ENCODE data around the gene NT5DC1.

Gene NT5DC1

DNA sequence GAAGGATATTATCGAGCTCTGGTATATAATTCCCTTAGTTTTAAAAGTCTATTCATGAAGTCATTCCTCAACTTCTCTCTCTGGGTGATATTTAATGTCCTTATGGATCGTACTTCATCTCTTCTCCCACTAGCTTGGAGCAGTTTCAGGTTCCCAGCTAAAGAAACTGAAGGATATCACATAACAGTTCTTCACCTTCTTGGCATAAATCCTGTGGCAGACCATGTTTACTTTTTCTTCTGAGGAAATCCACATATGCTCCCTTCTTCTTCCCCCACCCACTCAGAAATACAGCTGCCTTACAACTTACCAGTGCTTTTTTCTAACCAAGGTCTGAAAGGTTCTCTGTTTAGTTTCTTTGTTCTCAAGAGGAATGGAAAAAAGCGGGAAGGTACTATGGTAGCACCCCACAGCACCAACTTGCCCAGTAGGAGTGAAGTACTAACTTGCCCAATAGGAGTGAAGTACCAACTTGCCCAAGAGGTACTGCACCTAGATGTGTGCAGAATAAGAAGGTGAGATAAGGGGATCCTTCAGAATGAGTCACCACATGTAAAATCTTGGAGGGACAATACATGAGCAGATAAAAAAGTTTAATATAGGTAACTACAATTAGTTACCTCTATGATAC, 100.1 kb downstream of the NT5DC1 start:
- no peak for DNase-seq

- DNase-seq: no peak
Measured at GRCh38 chr6:116201538-116201937, 100.9 kb downstream of the NT5DC1 start.

GRCh38 chr6:116205281-116205680, 104.6 kb downstream of the NT5DC1 start:
- DNase-seq: no peak

GRCh38 chr6:116206231-116206903, 105.7 kb downstream of the NT5DC1 start:
- peak; percentile 48 to 49 for DNase-seq

DNA sequence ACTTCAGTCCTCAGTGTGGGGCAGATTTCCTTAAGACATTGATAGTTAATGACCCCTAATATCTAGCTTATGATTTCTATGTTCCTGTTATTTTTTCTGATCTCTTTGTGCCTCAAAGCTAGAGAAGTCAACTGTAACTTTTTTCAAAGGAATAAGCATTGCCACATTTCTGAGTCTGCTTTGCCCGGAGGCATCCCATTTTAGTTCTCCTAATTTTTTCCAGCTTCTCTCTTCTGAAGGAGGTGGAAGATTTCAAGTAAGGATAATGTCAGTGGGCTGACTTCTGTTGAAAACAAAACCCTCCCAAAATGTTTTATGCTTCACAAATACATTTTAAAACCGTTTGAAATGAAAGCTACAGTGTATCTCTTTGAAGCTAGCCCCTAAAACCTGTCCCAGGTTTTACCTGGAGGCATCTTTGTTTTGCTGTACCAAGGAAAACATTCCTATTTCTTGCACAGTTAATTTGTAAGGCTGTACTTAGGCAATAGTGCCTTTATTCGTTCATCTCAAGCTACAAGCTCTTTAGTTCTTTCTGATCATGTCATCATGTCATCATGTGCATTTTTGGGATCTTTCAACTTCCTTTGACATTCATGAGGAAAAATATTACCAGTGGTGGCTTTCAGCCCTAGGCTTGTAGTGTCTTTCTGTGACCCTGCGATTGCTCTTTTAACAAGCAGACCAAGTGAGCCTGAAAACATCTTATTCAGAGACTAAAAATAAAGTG, 107.6 kb downstream of the NT5DC1 start:
- no peak for DNase-seq

DNA sequence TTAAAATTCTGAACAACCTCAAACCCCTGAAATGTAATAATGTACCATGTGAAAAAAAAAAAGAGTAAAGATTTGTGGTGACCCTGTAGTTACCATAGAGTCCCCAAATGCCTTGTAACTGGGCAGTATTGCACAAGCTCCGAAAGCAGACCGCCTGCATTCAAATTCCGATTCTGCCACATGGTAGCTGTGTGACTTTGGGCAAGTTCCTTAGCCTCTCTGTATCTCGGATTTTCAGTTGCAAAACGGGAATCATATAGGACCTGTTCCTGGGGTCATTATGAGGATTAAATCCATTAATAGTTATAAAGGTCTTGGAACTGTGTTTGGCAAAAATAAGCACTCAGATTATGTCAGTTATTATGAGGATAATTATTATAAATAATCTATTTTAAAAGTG, 109.7 kb downstream of the NT5DC1 start:
- no peak for DNase-seq

GRCh38 chr6:116210750-116211425, 110.2 kb downstream of the NT5DC1 start:
- no peak for DNase-seq

- no peak for DNase-seq
Measured at GRCh38 chr6:116214681-116215080, 114.0 kb downstream of the NT5DC1 start.

DNA sequence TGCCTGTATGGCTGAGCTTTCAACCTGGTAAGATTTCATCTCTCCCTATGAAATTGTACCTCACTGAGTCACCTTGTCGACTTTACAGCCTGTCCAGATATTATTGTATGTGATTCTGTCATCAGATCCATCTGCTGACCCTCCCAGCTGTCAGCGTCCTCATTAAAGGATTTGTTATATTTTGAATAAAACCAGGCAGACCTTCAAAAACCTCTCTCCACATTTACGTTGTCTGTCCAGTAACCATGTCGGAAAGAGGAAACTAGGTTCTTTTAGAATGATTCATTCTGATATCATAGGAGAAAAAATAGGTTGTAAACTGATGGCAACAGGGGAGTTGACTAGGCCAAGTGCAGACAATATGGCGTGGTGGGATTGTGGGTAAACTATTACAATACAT, 114.8 kb downstream of the NT5DC1 start:
- DNase-seq: no peak

- DNase-seq: peak; percentile 65 to 85
Measured at GRCh38 chr6:116217069-116217468, 116.4 kb downstream of the NT5DC1 start.

DNA sequence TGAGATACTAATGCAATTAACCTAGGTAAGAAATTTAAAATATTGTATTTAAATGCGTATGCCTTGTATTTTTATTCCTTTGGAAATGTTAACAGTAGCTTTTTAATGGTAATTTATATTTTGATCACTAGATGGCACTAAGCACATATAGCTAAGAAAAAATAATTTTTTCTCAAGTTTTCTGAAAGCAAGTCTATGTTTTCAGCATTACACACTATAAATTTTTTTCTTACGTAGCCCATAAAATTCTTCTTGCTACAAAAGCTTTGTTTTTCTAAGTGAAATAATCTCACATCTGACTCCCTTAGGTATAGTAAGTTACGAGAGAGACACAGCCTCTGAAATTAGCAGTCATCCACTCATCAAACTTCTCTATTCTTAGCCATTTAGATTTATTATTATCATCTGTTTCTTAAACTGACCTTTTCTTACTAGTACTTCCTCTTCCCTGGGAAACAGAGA, 117.5 kb downstream of the NT5DC1 start:
- DNase-seq: peak; percentile 48 to 60

DNA sequence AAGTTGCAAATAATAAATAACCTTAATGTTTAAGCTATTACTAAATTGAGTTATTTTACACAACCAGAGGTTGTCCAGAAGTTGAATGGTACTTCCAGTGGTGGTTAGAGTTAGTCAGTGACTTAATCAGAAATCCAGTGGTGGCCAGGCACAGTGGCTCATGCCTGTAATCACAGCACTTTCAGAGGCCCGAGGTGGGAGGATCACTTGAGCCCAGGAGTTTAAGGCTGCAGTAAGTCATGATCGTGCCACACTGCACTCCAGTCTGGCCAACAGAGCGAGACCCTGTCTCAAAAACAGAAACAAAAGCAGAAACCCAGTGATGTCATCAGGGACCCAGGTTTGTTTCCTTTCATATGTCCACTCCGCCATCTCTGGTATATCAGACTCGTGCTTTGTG, 118.2 kb downstream of the NT5DC1 start:
- no peak for DNase-seq

- no peak for DNase-seq
Measured at GRCh38 chr6:116221067-116221466, 120.4 kb downstream of the NT5DC1 start.

- DNase-seq: no peak
Measured at GRCh38 chr6:116221911-116222310, 121.3 kb downstream of the NT5DC1 start.

GRCh38 chr6:116223355-116223754, 122.7 kb downstream of the NT5DC1 start:
- no peak for DNase-seq

DNA sequence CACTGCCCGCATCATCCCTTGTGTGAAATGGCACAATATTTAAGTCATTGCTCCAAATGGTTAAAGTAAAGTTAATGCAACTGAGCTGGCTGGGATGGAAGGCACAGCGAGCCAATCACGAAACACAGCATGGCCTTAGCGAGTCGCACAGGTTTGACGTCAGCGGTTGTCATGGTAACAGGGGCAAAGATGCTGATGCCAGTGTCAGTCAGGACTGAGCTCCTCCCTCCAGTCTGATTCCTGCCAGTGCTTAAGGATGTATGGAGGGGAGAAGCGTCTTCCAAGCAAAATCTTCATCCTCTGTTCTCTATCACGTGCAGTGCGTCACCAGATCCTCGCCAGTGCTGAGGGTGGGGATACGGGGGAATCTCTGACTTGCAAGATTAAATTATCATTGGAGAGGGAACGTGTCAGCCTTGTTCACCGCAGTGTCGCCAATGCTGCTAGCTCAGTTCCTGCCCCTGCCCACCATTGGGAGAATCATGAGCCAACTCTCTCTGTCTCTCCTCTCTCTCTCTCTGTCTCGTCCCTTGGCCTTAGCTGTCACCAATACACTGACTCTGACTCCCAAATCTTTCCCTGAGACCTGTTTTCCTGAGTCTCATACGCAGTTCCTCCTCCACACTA, 128.7 kb downstream of the NT5DC1 start:
- DNase-seq: no peak

DNA sequence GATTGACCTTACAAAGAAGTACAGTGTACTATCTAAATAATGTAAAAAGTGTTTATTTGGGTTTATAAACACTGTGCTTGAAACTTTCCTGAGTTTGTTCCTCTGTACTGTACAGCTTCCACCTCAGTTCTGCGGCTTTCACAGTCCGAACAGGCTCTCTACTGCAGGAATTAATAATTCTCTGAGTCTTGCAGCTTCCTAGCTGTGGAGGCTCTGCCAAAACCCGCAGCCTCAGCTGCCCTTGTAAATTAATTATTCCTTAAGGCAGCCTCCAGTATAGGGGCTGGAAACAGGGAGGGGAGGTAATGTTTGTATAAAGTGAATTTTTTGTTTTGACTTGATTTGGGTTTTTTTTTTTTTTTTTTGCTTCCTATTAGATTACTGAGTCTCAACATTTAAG, 134.0 kb downstream of the NT5DC1 start:
- no peak for DNase-seq

GRCh38 chr6:116238083-116238482, 137.4 kb downstream of the NT5DC1 start:
- no peak for DNase-seq

DNA sequence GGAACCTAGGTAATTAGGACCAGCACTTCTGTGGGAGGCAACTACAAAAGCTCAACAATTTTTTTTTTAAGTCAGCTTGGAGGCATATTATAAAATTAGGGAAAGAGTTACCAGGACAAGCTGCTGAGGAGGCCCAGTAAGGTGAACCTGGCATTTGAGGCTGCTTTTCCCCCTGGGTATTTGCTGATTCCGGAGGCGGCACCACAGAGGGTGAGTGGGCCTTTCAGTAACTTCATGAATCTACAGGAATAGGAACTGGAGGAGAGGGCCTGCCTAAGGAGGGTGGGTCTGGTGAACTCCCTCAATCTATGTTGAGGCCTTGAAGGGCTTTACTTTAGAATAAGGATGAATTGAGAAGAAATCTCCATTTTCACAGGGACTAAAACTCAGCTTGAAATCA, 138.6 kb downstream of the NT5DC1 start:
- no peak for DNase-seq

- no peak for DNase-seq
Measured at GRCh38 chr6:116239856-116240255, 139.2 kb downstream of the NT5DC1 start.

- DNase-seq: no peak
Measured at GRCh38 chr6:116244284-116244683, 143.6 kb downstream of the NT5DC1 start.

- DNase-seq: no peak
Measured at GRCh38 chr6:116246089-116246488, 145.4 kb downstream of the NT5DC1 start.

DNA sequence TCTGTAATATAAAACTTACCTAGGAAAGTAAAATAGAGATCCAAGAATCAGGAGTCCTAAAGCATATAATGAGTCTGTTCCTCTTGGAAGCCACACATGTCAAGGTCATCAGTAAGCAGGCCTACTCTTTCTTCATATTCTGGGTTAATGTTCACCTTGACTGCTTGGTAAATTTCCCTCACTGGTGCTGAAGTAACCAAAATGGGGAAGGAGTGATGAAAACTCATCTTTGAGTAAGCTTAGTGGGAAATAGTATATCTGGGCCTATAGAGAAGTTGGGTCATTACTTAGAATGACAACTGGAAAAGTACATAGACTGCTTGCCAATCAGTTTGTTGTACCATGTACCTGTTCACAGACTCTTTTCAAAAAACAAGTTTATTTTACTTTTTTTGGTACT, 146.6 kb downstream of the NT5DC1 start:
- no peak for DNase-seq

Measured in Kasumi-1 (cell line).